LNCAP (cell line): ENCODE data around the gene SHISAL1.

Source experiments
- CTCF ChIP-seq: fragments of 450-650 bp; IDR thresholded peaks from 2 replicates; pipeline ENCODE4 v1.5.1; 2017; ENCODE audit warnings: mild to moderate bottlenecking

The SHISAL1 gene

DNA sequence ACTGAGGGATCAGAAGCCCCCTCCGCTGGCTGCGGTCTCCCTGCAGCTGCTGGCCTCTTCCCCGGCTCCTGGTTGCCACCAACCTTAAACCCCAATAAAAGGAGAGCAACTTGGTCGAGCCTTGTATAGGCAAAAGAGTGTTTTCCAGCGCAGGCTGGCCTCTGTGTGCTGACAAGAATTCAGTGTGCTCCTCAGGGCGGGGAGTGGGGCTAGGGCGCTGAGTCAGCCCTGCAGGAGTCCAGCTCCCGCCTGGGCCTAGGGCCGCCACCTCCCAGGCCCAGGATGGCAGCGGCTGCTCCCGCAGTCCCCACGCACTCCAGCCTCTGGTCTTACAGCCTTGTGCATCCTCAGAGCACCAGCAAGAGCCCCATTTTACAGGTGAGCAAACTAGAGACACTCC, at the start of gene SHISAL1:
TSS of gene SHISAL1 (minus strand) at position 186 of the 400 bp plus-strand sequence. CDS start 12,006 bp downstream, outside the sequence.
- TF ChIP-seq CTCF, result no peak

GRCh38 chr22:44361391-44362126, 48.8 kb upstream of the SHISAL1 start:
- TF ChIP-seq CTCF, result no peak

GRCh38 chr22:44360668-44361381, 48.1 kb upstream of the SHISAL1 start:
- TF ChIP-seq CTCF, result no peak

- no peak for TF ChIP-seq CTCF
These were observed 47.5 kb upstream of the SHISAL1 start for GRCh38 chr22:44360306-44360667.

GRCh38 chr22:44359496-44360110, 46.9 kb upstream of the SHISAL1 start:
- no peak for TF ChIP-seq CTCF

GRCh38 chr22:44358709-44359440, 46.1 kb upstream of the SHISAL1 start:
- TF ChIP-seq CTCF, result no peak

- no peak for TF ChIP-seq CTCF
These were observed 45.3 kb upstream of the SHISAL1 start for GRCh38 chr22:44357966-44358465.
